HepG2 (cell line): ENCODE measurements around the gene PSMD8. TPM values are rescaled to one million over a fixed set of nuclear protein-coding genes. Genes with fewer than 3 reads are reported as not detected.

Experiments
- ARID5B ChIP-seq: IDR thresholded peaks from 2 replicates; pipeline ENCODE4 v1.4.0; 2020; ENCODE audit warnings: mild to moderate bottlenecking, missing genetic modification reagents
- ATF4 ChIP-seq, 2 experiments: fragments of 450-650 bp in 1 of 2; sonication (generic) in 1 of 2; formaldehyde crosslinking; IDR thresholded peaks; 2 replicates each; pipeline versions ENCODE4 v1.5.0 to v1.8.0; 2020 to 2022; ENCODE audit warnings: mild to moderate bottlenecking in 1 of 2, missing genetic modification reagents in 1 of 2
- CBX5 ChIP-seq: sonication (generic); formaldehyde crosslinking; IDR thresholded peaks from 2 replicates; pipeline ENCODE4 v1.4.0; 2020; ENCODE audit warnings: missing genetic modification reagents, borderline replicate concordance
- CENPX ChIP-seq: sonication (generic); formaldehyde crosslinking; IDR thresholded peaks from 2 replicates; pipeline ENCODE4 v1.9.0; 2021; ENCODE audit warnings: mild to moderate bottlenecking, missing genetic modification reagents, moderate library complexity
- E2F1 ChIP-seq: sonication (generic); formaldehyde crosslinking; IDR thresholded peaks from 2 replicates; pipeline ENCODE4 v1.5.0; 2020; ENCODE audit warnings: missing genetic modification reagents
- MTF1 ChIP-seq: sonication (generic); formaldehyde crosslinking; IDR thresholded peaks from 2 replicates; pipeline ENCODE4 v1.5.0; 2020; ENCODE audit warnings: missing genetic modification reagents
- SMARCC2 ChIP-seq: fragments of 450-650 bp; IDR thresholded peaks from 2 replicates; pipeline ENCODE4 v1.6.1; 2017; ENCODE audit warnings: antibody characterized with exemption, mild to moderate bottlenecking
- SMC3 ChIP-seq: IDR thresholded peaks from 2 replicates; pipeline ENCODE4 v1.6.1; 2011; ENCODE audit warnings: low read length, improper control_type of control experiment
- ZFP41 ChIP-seq: sonication (generic); formaldehyde crosslinking; IDR thresholded peaks from 2 replicates; pipeline ENCODE4 v1.4.0; 2020; ENCODE audit warnings: mild to moderate bottlenecking, missing genetic modification reagents, borderline replicate concordance
- ZNF280B ChIP-seq: sonication (generic); formaldehyde crosslinking; IDR thresholded peaks from 2 replicates; pipeline ENCODE4 v1.5.0; 2020; ENCODE audit warnings: missing genetic modification reagents, mild to moderate bottlenecking, borderline replicate concordance
- polyA plus RNA-seq, 8 experiments: library from polyadenylated mRNA; depleted of rRNA in 3 of 8; stranded (reverse) in 7 of 8; unstranded in 1 of 8; fragments of >200 nt; fragmentation: Illumina TruSeq in 4 of 8; extraction: Trizol in 4 of 8; gene quantifications; 2 replicates each; pipeline versions ENCODE4 v1.2.1 to v1.2.3, GENCODE V29; 2011 to 2016; ENCODE audit warnings: low read depth in 4 of 8, missing spikeins in 1 of 8, mixed read lengths in 1 of 8; ENCODE audit not compliant: insufficient read depth in 1 of 8
- total RNA-seq, 5 experiments: library from RNA; depleted of rRNA; stranded (reverse); fragments of >200 nt; fragmentation: Illumina TruSeq; extraction: Trizol; gene quantifications; 2 replicates each; pipeline ENCODE4 v1.2.3, GENCODE V29; 2016; ENCODE audit warnings: low read depth in 1 of 5
- TF ChIP-seq, protein P1 (sequence below), 2 experiments: sonication (generic) in 1 of 2; formaldehyde crosslinking in 1 of 2; IDR thresholded peaks; 2 replicates each; pipeline versions ENCODE4 v1.5.1 to v1.6.1; 2011 to 2020; ENCODE audit warnings: borderline replicate concordance in 1 of 2, low read depth in 1 of 2, low read length in 1 of 2, mild to moderate bottlenecking in 1 of 2, missing genetic modification reagents in 1 of 2, moderate library complexity in 1 of 2
- TF ChIP-seq, protein P2 (sequence below): sonication (generic); formaldehyde crosslinking; IDR thresholded peaks from 2 replicates; pipeline ENCODE4 v1.4.0; 2020; ENCODE audit warnings: missing genetic modification reagents

Gene PSMD8
- total and polyA plus RNA-seq, 2 of the 13 experiments (the other 11 are each of a cell fraction or from before 2014, with no cell fraction given): 162 to 296 TPM

- TF ChIP-seq ARID5B (CRISPR knock-in tag): no peak
- no peak for TF ChIP-seq CBX5 (CRISPR knock-in tag)
- TF ChIP-seq, protein P1, sequence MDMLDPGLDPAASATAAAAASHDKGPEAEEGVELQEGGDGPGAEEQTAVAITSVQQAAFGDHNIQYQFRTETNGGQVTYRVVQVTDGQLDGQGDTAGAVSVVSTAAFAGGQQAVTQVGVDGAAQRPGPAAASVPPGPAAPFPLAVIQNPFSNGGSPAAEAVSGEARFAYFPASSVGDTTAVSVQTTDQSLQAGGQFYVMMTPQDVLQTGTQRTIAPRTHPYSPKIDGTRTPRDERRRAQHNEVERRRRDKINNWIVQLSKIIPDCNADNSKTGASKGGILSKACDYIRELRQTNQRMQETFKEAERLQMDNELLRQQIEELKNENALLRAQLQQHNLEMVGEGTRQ (IDR thresholded peaks at IDR 0.05; ENCODE audit: low read depth, low read length): no peak
- TF ChIP-seq, protein P1 (CRISPR knock-in tag; IDR thresholded peaks at IDR 0.05; ENCODE audit: borderline replicate concordance): no peak
- no peak for TF ChIP-seq CENPX (CRISPR knock-in tag)
- no peak for TF ChIP-seq MTF1
- TF ChIP-seq ZNF280B (CRISPR knock-in tag): no peak
- no peak for TF ChIP-seq SMC3
- TF ChIP-seq ZFP41 (CRISPR knock-in tag): no peak
- no peak for TF ChIP-seq ATF4 (CRISPR knock-in tag; IDR thresholded peaks at IDR 0.05)
- TF ChIP-seq SMARCC2: no peak
- TF ChIP-seq E2F1 (CRISPR knock-in tag): no peak
- TF ChIP-seq, protein P2, sequence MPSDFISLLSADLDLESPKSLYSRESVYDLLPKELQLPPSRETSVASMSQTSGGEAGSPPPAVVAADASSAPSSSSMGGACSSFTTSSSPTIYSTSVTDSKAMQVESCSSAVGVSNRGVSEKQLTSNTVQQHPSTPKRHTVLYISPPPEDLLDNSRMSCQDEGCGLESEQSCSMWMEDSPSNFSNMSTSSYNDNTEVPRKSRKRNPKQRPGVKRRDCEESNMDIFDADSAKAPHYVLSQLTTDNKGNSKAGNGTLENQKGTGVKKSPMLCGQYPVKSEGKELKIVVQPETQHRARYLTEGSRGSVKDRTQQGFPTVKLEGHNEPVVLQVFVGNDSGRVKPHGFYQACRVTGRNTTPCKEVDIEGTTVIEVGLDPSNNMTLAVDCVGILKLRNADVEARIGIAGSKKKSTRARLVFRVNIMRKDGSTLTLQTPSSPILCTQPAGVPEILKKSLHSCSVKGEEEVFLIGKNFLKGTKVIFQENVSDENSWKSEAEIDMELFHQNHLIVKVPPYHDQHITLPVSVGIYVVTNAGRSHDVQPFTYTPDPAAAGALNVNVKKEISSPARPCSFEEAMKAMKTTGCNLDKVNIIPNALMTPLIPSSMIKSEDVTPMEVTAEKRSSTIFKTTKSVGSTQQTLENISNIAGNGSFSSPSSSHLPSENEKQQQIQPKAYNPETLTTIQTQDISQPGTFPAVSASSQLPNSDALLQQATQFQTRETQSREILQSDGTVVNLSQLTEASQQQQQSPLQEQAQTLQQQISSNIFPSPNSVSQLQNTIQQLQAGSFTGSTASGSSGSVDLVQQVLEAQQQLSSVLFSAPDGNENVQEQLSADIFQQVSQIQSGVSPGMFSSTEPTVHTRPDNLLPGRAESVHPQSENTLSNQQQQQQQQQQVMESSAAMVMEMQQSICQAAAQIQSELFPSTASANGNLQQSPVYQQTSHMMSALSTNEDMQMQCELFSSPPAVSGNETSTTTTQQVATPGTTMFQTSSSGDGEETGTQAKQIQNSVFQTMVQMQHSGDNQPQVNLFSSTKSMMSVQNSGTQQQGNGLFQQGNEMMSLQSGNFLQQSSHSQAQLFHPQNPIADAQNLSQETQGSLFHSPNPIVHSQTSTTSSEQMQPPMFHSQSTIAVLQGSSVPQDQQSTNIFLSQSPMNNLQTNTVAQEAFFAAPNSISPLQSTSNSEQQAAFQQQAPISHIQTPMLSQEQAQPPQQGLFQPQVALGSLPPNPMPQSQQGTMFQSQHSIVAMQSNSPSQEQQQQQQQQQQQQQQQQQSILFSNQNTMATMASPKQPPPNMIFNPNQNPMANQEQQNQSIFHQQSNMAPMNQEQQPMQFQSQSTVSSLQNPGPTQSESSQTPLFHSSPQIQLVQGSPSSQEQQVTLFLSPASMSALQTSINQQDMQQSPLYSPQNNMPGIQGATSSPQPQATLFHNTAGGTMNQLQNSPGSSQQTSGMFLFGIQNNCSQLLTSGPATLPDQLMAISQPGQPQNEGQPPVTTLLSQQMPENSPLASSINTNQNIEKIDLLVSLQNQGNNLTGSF (CRISPR knock-in tag): no peak
Observed at GRCh38 chr19:38336638-38337359, 37.6 kb upstream of the PSMD8 start (continued).
